K562 (cell line): ENCODE results near the gene CASP7. TPM values are rescaled to one million over a fixed set of nuclear protein-coding genes. Genes with fewer than 3 reads are reported as not detected.

Experiments used
- CBX2 ChIP-seq: fragments of 200-600 bp; sonication (generic); IDR thresholded peaks from one replicate; pipeline ENCODE4 v1.6.1; 2012; ENCODE audit warnings: mild to moderate bottlenecking, low read length, inconsistent platforms; ENCODE audit not compliant: insufficient read depth, poor library complexity, severe bottlenecking
- CGGBP1 ChIP-seq: fragments of 250-450 bp; sonication (Bioruptor Pico); IDR thresholded peaks from 2 replicates; pipeline ENCODE4 v1.9.0; 2021; ENCODE audit warnings: mild to moderate bottlenecking
- COPS2 ChIP-seq: fragments of 450-650 bp; conservative IDR thresholded peaks from 2 replicates; pipeline ENCODE4 v1.6.1; 2016; ENCODE audit warnings: mild to moderate bottlenecking, moderate library complexity
- DIDO1 ChIP-seq: fragments of 450-650 bp; IDR thresholded peaks from 2 replicates; pipeline ENCODE4 v1.6.1; 2016; ENCODE audit warnings: low read depth, missing biosample characterization, missing genetic modification characterization
- E2F8 ChIP-seq: fragments of 450-650 bp; IDR thresholded peaks from 2 replicates; pipeline ENCODE4 v1.7.1; 2018; ENCODE audit warnings: mild to moderate bottlenecking, low read depth; ENCODE audit not compliant: partially characterized antibody
- FOXJ3 ChIP-seq: sonication (generic); formaldehyde crosslinking; IDR thresholded peaks from 2 replicates; pipeline ENCODE4 v1.4.0; 2020; ENCODE audit warnings: mild to moderate bottlenecking, missing genetic modification reagents
- IRF1 ChIP-seq: sonication (generic); formaldehyde crosslinking; IDR thresholded peaks from 2 replicates; pipeline ENCODE4 v1.8.0; 2022; ENCODE audit warnings: missing genetic modification reagents, mild to moderate bottlenecking, borderline replicate concordance
- NCOA6 ChIP-seq: fragments of 450-650 bp; IDR thresholded peaks from 2 replicates; pipeline ENCODE4 v1.6.1; 2017; ENCODE audit warnings: mild to moderate bottlenecking
- RBM22 ChIP-seq: fragments of 200-400 bp; formaldehyde crosslinking; IDR thresholded peaks from 2 replicates; pipeline ENCODE4 v1.6.1; 2018; ENCODE audit warnings: low read length, low read depth; ENCODE audit not compliant: poor library complexity, severe bottlenecking
- TCF7 ChIP-seq: sonication (generic); IDR thresholded peaks from 2 replicates; pipeline ENCODE4 v1.6.1; 2016; ENCODE audit warnings: antibody characterized with exemption, borderline replicate concordance
- TCF7L2 ChIP-seq: fragments of 150-350 bp; IDR thresholded peaks from 2 replicates; pipeline ENCODE4 v1.6.1; 2016; ENCODE audit warnings: low read depth, mild to moderate bottlenecking, low read length, moderate library complexity
- ZBTB11 ChIP-seq, 3 experiments: fragments of 200-800 bp in 1 of 3; fragments of 250-450 bp in 1 of 3; fragments of 450-650 bp in 1 of 3; sonication (Bioruptor Pico) in 1 of 3; sonication (Bioruptor generic) in 1 of 3; formaldehyde crosslinking in 1 of 3; IDR thresholded peaks; 2 replicates each; pipeline versions ENCODE4 v1.6.1 to v1.8.0; 2016 to 2022; ENCODE audit warnings: mild to moderate bottlenecking in 2 of 3, missing genetic modification characterization in 2 of 3, missing compliant biosample characterization in 1 of 3, moderate library complexity in 1 of 3
- ZKSCAN8 ChIP-seq: fragments of 200-800 bp; sonication (Bioruptor generic); IDR thresholded peaks from 2 replicates; pipeline ENCODE4 v1.6.1; 2016; ENCODE audit warnings: missing genetic modification characterization, missing compliant biosample characterization
- ZNF699 ChIP-seq: fragments of 250-450 bp; sonication (Bioruptor Pico); IDR thresholded peaks from 2 replicates; pipeline ENCODE4 v1.8.0; 2021; ENCODE audit warnings: mild to moderate bottlenecking, moderate library complexity; ENCODE audit not compliant: insufficient replicate concordance
- ZNF764 ChIP-seq: fragments of 250-450 bp; sonication (Bioruptor Pico); IDR thresholded peaks from 2 replicates; pipeline ENCODE4 v1.4.0; 2020; ENCODE audit warnings: low read depth, mild to moderate bottlenecking, moderate library complexity
- polyA plus RNA-seq, 8 experiments: library from polyadenylated mRNA; depleted of rRNA in 4 of 8; stranded (reverse) in 5 of 8; unstranded in 3 of 8; fragments of >200 nt; fragmentation: Nextera tagmentation in 2 of 8; fragmentation: Illumina TruSeq in 1 of 8; extraction: Ambion mirVana in 2 of 8; extraction: Trizol in 1 of 8; gene quantifications; 2 replicates each; pipeline versions ENCODE4 v1.2.1 to v1.2.3, GENCODE V29; 2011 to 2014; ENCODE audit warnings: inconsistent platforms in 1 of 8, missing spikeins in 1 of 8
- total RNA-seq, 7 experiments: library from RNA; depleted of rRNA in 6 of 7; stranded (reverse); fragments of >200 nt in 6 of 7; fragmentation: Illumina TruSeq in 2 of 7; extraction: Trizol in 2 of 7; gene quantifications; 2 replicates each; pipeline versions ENCODE4 v1.2.1 to v1.2.3, GENCODE V29; 2011 to 2021; ENCODE audit warnings: low replicate concordance in 1 of 7

Gene CASP7
- total and polyA plus RNA-seq, 9 of the 15 experiments (the other 6 are each of a cell fraction or from before 2014, with no cell fraction given) = 2.2 to 23.3 (median 9.0) TPM

GRCh38 chr10:113718969-113719822 is 39.5 kb downstream of the CASP7 start (continued):
- no peak for TF ChIP-seq CGGBP1
- no peak for TF ChIP-seq ZKSCAN8
- TF ChIP-seq DIDO1 (tag) = no peak
- TF ChIP-seq ZNF699 (CRISPR knock-in tag) = no peak
- no peak for TF ChIP-seq E2F8
- TF ChIP-seq TCF7L2 = no peak
- no peak for TF ChIP-seq RBM22
- peak in 1 of 3 experiments; percentile 79; a peak in 2 of 6 replicates for TF ChIP-seq ZBTB11 (CRISPR knock-in tag; IDR thresholded peaks at IDR 0.05)
- TF ChIP-seq ZNF764 (CRISPR knock-in tag) = no peak
- no peak for TF ChIP-seq NCOA6
- no peak for TF ChIP-seq COPS2
- no peak for TF ChIP-seq IRF1
- TF ChIP-seq TCF7 = no peak
- TF ChIP-seq FOXJ3 (CRISPR knock-in tag) = no peak
- TF ChIP-seq CBX2 = no peak
